PFSK-1 (cell line): Measurements from ENCODE around the gene HAVCR1.

Source experiments
- SIN3A ChIP-seq: IDR thresholded peaks from 2 replicates; pipeline ENCODE4 v1.6.1; 2012; ENCODE audit warnings: mild to moderate bottlenecking, low read length, moderate library complexity, borderline replicate concordance; ENCODE audit not compliant: insufficient read depth
- TAF1 ChIP-seq: IDR thresholded peaks from 2 replicates; pipeline ENCODE4 v1.6.1; 2012; ENCODE audit warnings: low read length, control low read depth, borderline replicate concordance; ENCODE audit not compliant: insufficient read depth

DNA sequence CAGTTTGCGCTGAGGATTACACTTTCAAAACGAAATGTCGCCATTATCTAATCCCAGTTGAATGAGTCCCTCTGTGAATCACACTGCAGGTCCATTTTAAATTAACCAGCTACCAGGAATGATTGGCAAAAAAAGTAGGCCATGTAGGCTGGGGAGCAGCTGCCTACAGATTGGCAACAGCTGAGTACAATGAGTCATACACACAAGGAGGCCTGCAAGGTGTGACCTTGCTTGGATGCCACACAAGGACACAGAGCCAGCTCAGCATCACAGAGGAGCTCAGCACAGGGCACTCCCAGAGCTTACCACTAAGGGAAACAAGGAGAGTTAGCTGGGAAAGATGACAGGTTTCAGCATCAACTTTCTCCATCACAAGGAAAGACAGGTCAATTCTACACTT lies 12.9 kb downstream of the HAVCR1 start:
- TF ChIP-seq SIN3A (no peak), TAF1 (no peak)
